Measurements from ENCODE around the gene SLC25A44.
A peak's percentile ranks its signal among the peaks of the same experiment; 100 is the strongest.

The SLC25A44 gene

DNA sequence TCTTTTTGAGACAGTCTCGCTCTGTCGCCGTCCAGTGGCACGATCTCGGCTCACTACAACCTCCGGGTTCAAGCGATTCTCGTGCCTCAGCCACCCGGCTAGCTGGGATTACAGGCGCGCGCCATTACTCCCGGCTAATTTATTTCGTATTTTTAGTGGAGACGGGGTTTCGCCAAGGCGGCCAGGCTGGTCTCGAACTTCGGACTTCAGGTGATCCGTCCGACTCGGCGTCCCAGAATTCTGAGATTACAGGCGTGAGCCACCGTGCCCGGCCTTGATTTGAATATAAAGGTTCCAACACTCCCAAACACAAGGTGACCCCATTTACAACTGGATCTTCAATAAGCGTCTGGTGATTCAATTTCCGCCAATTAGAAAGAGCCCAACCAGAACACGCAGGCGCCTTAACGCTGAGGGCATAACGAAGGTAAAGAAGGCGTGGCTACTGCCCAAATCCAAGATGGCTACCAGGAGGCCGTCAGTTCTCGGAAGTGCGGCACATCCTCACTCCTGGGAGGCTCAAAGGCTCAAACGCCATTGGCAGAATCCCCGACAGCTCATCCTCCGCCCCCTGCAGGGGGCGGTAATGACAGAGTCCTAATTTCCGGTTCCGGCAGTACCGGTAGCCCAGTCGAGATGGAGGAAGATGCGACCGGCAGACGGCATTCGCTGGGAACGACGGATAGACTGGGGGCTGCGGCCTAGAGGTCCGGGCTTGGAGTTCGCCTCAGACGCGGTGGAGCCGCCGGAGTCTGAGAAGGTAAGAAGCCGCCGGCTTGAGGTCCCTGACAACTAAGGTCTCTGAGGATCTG is at the start of gene SLC25A44:
SLC25A44 (plus strand) TSS at position 617 of the 812 bp plus-strand sequence. CDS start 5,744 bp downstream, outside the sequence.
- TF ChIP-seq SNAI2 (CRISPR knock-in tag; IDR thresholded peaks at IDR 0.05) (no peak), ZNF70 (CRISPR knock-in tag; IDR thresholded peaks at IDR 0.05) (no peak), ZC3H10 (CRISPR knock-in tag; IDR thresholded peaks at IDR 0.05) (no peak), ZNF8 (CRISPR knock-in tag; IDR thresholded peaks at IDR 0.05) (no peak), ESRRG (CRISPR knock-in tag; IDR thresholded peaks at IDR 0.05) (no peak), RARB (CRISPR knock-in tag; IDR thresholded peaks at IDR 0.05) (no peak), PATZ1 (CRISPR knock-in tag; IDR thresholded peaks at IDR 0.05; ENCODE audit: borderline replicate concordance) (no peak), PPARA (CRISPR knock-in tag; IDR thresholded peaks at IDR 0.05; ENCODE audit: borderline replicate concordance) (no peak)
- TF ChIP-seq, protein P1, sequence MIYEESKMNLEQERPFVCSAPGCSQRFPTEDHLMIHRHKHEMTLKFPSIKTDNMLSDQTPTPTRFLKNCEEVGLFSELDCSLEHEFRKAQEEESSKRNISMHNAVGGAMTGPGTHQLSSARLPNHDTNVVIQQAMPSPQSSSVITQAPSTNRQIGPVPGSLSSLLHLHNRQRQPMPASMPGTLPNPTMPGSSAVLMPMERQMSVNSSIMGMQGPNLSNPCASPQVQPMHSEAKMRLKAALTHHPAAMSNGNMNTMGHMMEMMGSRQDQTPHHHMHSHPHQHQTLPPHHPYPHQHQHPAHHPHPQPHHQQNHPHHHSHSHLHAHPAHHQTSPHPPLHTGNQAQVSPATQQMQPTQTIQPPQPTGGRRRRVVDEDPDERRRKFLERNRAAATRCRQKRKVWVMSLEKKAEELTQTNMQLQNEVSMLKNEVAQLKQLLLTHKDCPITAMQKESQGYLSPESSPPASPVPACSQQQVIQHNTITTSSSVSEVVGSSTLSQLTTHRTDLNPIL (CRISPR knock-in tag; IDR thresholded peaks at IDR 0.05; ENCODE audit: low read depth), result no peak
- peak; percentile 99 for ATAC-seq

DNA sequence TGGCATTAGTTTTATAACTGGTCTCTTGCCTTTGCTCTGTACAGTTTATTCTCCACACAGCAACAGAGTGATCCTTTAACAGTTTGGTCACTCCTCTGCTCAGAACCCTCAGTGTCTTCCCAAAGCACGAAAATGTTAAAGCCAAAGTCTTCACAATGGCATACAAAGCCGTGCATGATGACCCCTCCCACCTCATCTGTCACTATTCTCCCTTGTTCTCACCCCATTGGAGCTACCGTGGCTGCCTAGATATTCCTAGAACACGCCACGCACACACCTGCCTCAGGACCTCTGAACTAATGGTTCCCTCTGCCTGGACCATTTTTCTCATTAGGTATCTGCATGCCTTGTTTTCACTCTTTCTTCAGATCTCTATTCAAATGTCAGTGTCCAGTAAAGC is 49.2 kb upstream of the SLC25A44 start:
- TF ChIP-seq ZNF70 (CRISPR knock-in tag; IDR thresholded peaks at IDR 0.05) (no peak), GLIS3 (CRISPR knock-in tag; IDR thresholded peaks at IDR 0.05) (no peak), RARB (CRISPR knock-in tag; IDR thresholded peaks at IDR 0.05) (no peak), ZFP3 (CRISPR knock-in tag; IDR thresholded peaks at IDR 0.05) (no peak), ARNTL (CRISPR knock-in tag; IDR thresholded peaks at IDR 0.05; ENCODE audit: borderline replicate concordance, low read depth) (no peak), SNAI2 (CRISPR knock-in tag; IDR thresholded peaks at IDR 0.05) (no peak), PATZ1 (CRISPR knock-in tag; IDR thresholded peaks at IDR 0.05; ENCODE audit: borderline replicate concordance) (no peak), PPARA (CRISPR knock-in tag; IDR thresholded peaks at IDR 0.05; ENCODE audit: borderline replicate concordance) (no peak), ZC3H10 (CRISPR knock-in tag; IDR thresholded peaks at IDR 0.05) (no peak), ISL1 (CRISPR knock-in tag; IDR thresholded peaks at IDR 0.05) (no peak), ZNF8 (CRISPR knock-in tag; IDR thresholded peaks at IDR 0.05) (no peak), ZFP30 (CRISPR knock-in tag; IDR thresholded peaks at IDR 0.05) (no peak), ZNF565 (CRISPR knock-in tag; conservative IDR thresholded peaks at IDR 0.05; ENCODE audit: low read depth) (no peak)
- TF ChIP-seq, protein P2, sequence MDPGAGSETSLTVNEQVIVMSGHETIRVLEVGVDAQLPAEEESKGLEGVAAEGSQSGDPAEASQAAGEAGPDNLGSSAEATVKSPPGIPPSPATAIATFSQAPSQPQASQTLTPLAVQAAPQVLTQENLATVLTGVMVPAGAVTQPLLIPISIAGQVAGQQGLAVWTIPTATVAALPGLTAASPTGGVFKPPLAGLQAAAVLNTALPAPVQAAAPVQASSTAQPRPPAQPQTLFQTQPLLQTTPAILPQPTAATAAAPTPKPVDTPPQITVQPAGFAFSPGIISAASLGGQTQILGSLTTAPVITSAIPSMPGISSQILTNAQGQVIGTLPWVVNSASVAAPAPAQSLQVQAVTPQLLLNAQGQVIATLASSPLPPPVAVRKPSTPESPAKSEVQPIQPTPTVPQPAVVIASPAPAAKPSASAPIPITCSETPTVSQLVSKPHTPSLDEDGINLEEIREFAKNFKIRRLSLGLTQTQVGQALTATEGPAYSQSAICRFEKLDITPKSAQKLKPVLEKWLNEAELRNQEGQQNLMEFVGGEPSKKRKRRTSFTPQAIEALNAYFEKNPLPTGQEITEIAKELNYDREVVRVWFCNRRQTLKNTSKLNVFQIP (CRISPR knock-in tag; IDR thresholded peaks at IDR 0.05; ENCODE audit: borderline replicate concordance, low read depth), result no peak
- TF ChIP-seq, protein P3, sequence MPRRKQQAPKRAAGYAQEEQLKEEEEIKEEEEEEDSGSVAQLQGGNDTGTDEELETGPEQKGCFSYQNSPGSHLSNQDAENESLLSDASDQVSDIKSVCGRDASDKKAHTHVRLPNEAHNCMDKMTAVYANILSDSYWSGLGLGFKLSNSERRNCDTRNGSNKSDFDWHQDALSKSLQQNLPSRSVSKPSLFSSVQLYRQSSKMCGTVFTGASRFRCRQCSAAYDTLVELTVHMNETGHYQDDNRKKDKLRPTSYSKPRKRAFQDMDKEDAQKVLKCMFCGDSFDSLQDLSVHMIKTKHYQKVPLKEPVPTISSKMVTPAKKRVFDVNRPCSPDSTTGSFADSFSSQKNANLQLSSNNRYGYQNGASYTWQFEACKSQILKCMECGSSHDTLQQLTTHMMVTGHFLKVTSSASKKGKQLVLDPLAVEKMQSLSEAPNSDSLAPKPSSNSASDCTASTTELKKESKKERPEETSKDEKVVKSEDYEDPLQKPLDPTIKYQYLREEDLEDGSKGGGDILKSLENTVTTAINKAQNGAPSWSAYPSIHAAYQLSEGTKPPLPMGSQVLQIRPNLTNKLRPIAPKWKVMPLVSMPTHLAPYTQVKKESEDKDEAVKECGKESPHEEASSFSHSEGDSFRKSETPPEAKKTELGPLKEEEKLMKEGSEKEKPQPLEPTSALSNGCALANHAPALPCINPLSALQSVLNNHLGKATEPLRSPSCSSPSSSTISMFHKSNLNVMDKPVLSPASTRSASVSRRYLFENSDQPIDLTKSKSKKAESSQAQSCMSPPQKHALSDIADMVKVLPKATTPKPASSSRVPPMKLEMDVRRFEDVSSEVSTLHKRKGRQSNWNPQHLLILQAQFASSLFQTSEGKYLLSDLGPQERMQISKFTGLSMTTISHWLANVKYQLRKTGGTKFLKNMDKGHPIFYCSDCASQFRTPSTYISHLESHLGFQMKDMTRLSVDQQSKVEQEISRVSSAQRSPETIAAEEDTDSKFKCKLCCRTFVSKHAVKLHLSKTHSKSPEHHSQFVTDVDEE (CRISPR knock-in tag; IDR thresholded peaks at IDR 0.05), result no peak
- no peak for ATAC-seq

DNA sequence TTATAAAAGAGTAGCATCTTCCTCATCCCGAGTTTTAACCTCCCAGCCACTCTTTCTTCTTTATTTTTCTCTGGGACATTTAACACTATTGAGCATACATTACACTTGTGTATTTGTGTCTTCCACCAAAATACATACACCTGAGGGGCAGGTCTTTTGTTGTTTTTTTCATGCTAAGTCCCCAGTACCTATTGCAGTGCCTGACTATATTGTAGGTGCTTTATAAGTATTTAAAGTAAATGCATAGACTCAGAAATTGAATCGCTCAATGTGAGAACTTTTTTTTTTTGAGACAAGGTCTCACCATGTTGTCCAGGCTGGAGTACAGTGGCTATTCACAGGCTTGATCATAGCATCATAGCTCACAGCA is 48.3 kb upstream of the SLC25A44 start:
- no peak for TF ChIP-seq ZFP3 (CRISPR knock-in tag; IDR thresholded peaks at IDR 0.05)
- no peak for TF ChIP-seq ZNF565 (CRISPR knock-in tag; conservative IDR thresholded peaks at IDR 0.05; ENCODE audit: low read depth)
- TF ChIP-seq ESRRG (CRISPR knock-in tag; IDR thresholded peaks at IDR 0.05), result no peak
- peak; percentile 8; the same call in 1 of the 2 replicates for TF ChIP-seq PATZ1 (CRISPR knock-in tag; IDR thresholded peaks at IDR 0.05; ENCODE audit: borderline replicate concordance)
- TF ChIP-seq BACH2 (CRISPR knock-in tag; IDR thresholded peaks at IDR 0.05; ENCODE audit: borderline replicate concordance), result no peak
- no peak for ATAC-seq
